IMR-90 (cell line): ENCODE results near the gene THRAP3. TPM values are rescaled to one million over a fixed set of nuclear protein-coding genes. Genes with fewer than 3 reads are reported as not detected.

Experiments used
- ATAC-seq: fragments of 200-7000 bp; cut with Tn5 transposase; 2 replicates; pipeline ENCODE4 v1.9.1; 2020; ENCODE audit warnings: low read depth, mild to moderate bottlenecking, moderate library complexity
- BruUV-seq: library from RNA; stranded (reverse); fragments of 400-500 nt; replicated peaks from 2 replicates; lab custom pipeline; 2021; lab: Mats Ljungman, UMichigan
- CTCF ChIA-PET: fragments of 300-600 bp; formaldehyde crosslinking; extraction: SDS; loops from one replicate; lab custom pipeline; 2021; ENCODE audit warnings: antibody characterized with exemption; lab: Yijun Ruan, JAX
- POLR2A ChIA-PET: fragments of 300-600 bp; sonication (Branson Sonifier 250); formaldehyde crosslinking; loops from one replicate; lab custom pipeline; 2022; ENCODE audit warnings: antibody characterized with exemption; ENCODE audit not compliant: unreplicated experiment; lab: Charles Lee
- DNase-seq: peaks from one replicate; pipeline ENCODE4 v3.0.0; 2013
- H2AFZ ChIP-seq: replicated peaks from 2 replicates; pipeline ENCODE3; 2013; ENCODE audit warnings: low read length, mild to moderate bottlenecking; ENCODE audit not compliant: poor library complexity
- H2AK5ac ChIP-seq: 2 replicates; pipeline ENCODE4 v1.6.1; 2013; ENCODE audit warnings: low read depth, low read length, inconsistent platforms
- H2AK9ac ChIP-seq: replicated peaks from 2 replicates; pipeline ENCODE3; 2013; ENCODE audit warnings: mild to moderate bottlenecking, low read depth, low read length, moderate library complexity; ENCODE audit not compliant: poor library complexity
- H2BK120ac ChIP-seq: 2 replicates; pipeline ENCODE4 v1.6.1; 2013; ENCODE audit warnings: low read depth, low read length, inconsistent platforms
- H2BK15ac ChIP-seq: 3 replicates; pipeline ENCODE4 v1.6.1; 2013; ENCODE audit warnings: low read depth, low read length, inconsistent platforms
- H2BK20ac ChIP-seq: 2 replicates; pipeline ENCODE4 v1.6.1; 2013; ENCODE audit warnings: low read depth, mild to moderate bottlenecking, inconsistent platforms, low read length, moderate library complexity
- H2BK5ac ChIP-seq: 2 replicates; pipeline ENCODE4 v1.6.1; 2013; ENCODE audit warnings: mild to moderate bottlenecking, low read depth, low read length, inconsistent platforms; ENCODE audit not compliant: poor library complexity, severe bottlenecking
- H3K14ac ChIP-seq: replicated peaks from 2 replicates; pipeline ENCODE4 v1.6.1; 2013; ENCODE audit warnings: low read depth, low read length, inconsistent platforms
- H3K18ac ChIP-seq: 2 replicates; pipeline ENCODE4 v1.6.1; 2013; ENCODE audit warnings: low read depth, low read length, control low read depth
- H3K23ac ChIP-seq: 2 replicates; pipeline ENCODE4 v1.6.1; 2013; ENCODE audit warnings: low read depth, low read length, inconsistent platforms
- H3K27ac ChIP-seq: 2 replicates; pipeline ENCODE4 v1.5.1; 2013; ENCODE audit warnings: mild to moderate bottlenecking, control low read depth, low read length; ENCODE audit not compliant: insufficient read depth
- H3K27me3 ChIP-seq: 2 replicates; pipeline ENCODE4 v1.6.1; 2013; ENCODE audit warnings: low read length; ENCODE audit not compliant: control insufficient read depth, insufficient read depth
- H3K36me3 ChIP-seq: 2 replicates; pipeline ENCODE4 v1.6.1; 2013; ENCODE audit warnings: low read length, mixed read lengths; ENCODE audit not compliant: control insufficient read depth, insufficient read depth
- H3K4ac ChIP-seq: 2 replicates; pipeline ENCODE4 v1.6.1; 2013; ENCODE audit warnings: low read depth, low read length, inconsistent platforms
- H3K4me1 ChIP-seq: 2 replicates; pipeline ENCODE4 v1.6.1; 2013; ENCODE audit warnings: low read length, mixed read lengths; ENCODE audit not compliant: control insufficient read depth, insufficient read depth
- H3K4me2 ChIP-seq: 2 replicates; pipeline ENCODE4 v1.6.1; 2013; ENCODE audit warnings: low read depth, mild to moderate bottlenecking, control low read depth, low read length, moderate library complexity
- H3K4me3 ChIP-seq: 2 replicates; pipeline ENCODE4 v1.5.1; 2013; ENCODE audit warnings: low read depth, mild to moderate bottlenecking, control low read depth, low read length, moderate library complexity; ENCODE audit not compliant: insufficient read depth
- H3K56ac ChIP-seq: 2 replicates; pipeline ENCODE4 v1.6.1; 2013; ENCODE audit warnings: low read length, inconsistent platforms; ENCODE audit not compliant: insufficient read depth; ENCODE audit errors: extremely low read depth
- H3K79me1 ChIP-seq, 2 experiments: 2 replicates each; pipeline ENCODE4 v1.6.1; 2013; ENCODE audit warnings: low read length in 2 of 2, inconsistent platforms in 1 of 2, low read depth in 1 of 2
- H3K9ac ChIP-seq: 2 replicates; pipeline ENCODE4 v1.6.1; 2013; ENCODE audit warnings: low read depth, low read length, control low read depth
- H3K9me1 ChIP-seq: 2 replicates; pipeline ENCODE4 v1.6.1; 2013; ENCODE audit warnings: low read length, inconsistent platforms; ENCODE audit not compliant: insufficient read depth
- H3K9me3 ChIP-seq: 2 replicates; pipeline ENCODE4 v1.6.1; 2013; ENCODE audit warnings: low read length; ENCODE audit not compliant: control insufficient read depth, insufficient read depth
- H4K20me1 ChIP-seq: 2 replicates; pipeline ENCODE4 v1.6.1; 2013; ENCODE audit warnings: low read length, inconsistent platforms; ENCODE audit not compliant: insufficient read depth
- H4K5ac ChIP-seq: 2 replicates; pipeline ENCODE4 v1.6.1; 2013; ENCODE audit warnings: mild to moderate bottlenecking, low read depth, low read length, control low read depth
- H4K8ac ChIP-seq, 2 experiments: 2 replicates each; pipeline ENCODE4 v1.6.1; 2013; ENCODE audit warnings: low read depth in 2 of 2, low read length in 2 of 2, control low read depth in 1 of 2, inconsistent platforms in 1 of 2
- H4K91ac ChIP-seq: 2 replicates; pipeline ENCODE4 v1.6.1; 2013; ENCODE audit warnings: low read depth, low read length, inconsistent platforms; ENCODE audit not compliant: insufficient read depth
- BHLHE40 ChIP-seq: fragments of 150-350 bp; IDR thresholded peaks from 2 replicates; pipeline ENCODE4 v1.6.1; 2016; ENCODE audit warnings: mild to moderate bottlenecking, low read depth, low read length
- CEBPB ChIP-seq: IDR thresholded peaks from 2 replicates; pipeline ENCODE4 v1.6.1; 2012; ENCODE audit warnings: low read depth, low read length, improper control_type of control experiment
- CHD1 ChIP-seq: IDR thresholded peaks from 2 replicates; pipeline ENCODE4 v1.6.1; 2012; ENCODE audit warnings: low read depth, low read length, improper control_type of control experiment
- ELK1 ChIP-seq: fragments of 150-350 bp; IDR thresholded peaks from 2 replicates; pipeline ENCODE4 v1.6.1; 2016; ENCODE audit warnings: low read depth, mild to moderate bottlenecking, low read length, moderate library complexity, borderline replicate concordance
- FOS ChIP-seq: fragments of 150-350 bp; IDR thresholded peaks from 2 replicates; pipeline ENCODE4 v1.6.1; 2016; ENCODE audit warnings: low read depth, low read length
- MAFK ChIP-seq: IDR thresholded peaks from 2 replicates; pipeline ENCODE4 v1.6.1; 2012; ENCODE audit warnings: low read depth, low read length, improper control_type of control experiment
- MAZ ChIP-seq: IDR thresholded peaks from 2 replicates; pipeline ENCODE4 v1.6.1; 2012; ENCODE audit warnings: low read depth, mild to moderate bottlenecking, low read length, improper control_type of control experiment, moderate library complexity, borderline replicate concordance
- MXI1 ChIP-seq: IDR thresholded peaks from 2 replicates; pipeline ENCODE4 v1.6.1; 2012; ENCODE audit warnings: low read depth, mild to moderate bottlenecking, low read length, moderate library complexity, borderline replicate concordance
- NFE2L2 ChIP-seq: fragments of 150-350 bp; IDR thresholded peaks from 2 replicates; pipeline ENCODE4 v1.6.1; 2016; ENCODE audit warnings: low read depth, mild to moderate bottlenecking, low read length
- POLR2A ChIP-seq: IDR thresholded peaks from 2 replicates; pipeline ENCODE4 v1.6.1; 2012; ENCODE audit warnings: mild to moderate bottlenecking, low read depth, low read length
- RAD21 ChIP-seq: IDR thresholded peaks from 2 replicates; pipeline ENCODE4 v1.6.1; 2012; ENCODE audit warnings: low read length, improper control_type of control experiment
- RCOR1 ChIP-seq: IDR thresholded peaks from 2 replicates; pipeline ENCODE4 v1.6.1; 2012; ENCODE audit warnings: mild to moderate bottlenecking, low read length, improper control_type of control experiment; ENCODE audit not compliant: insufficient replicate concordance
- RFX5 ChIP-seq: IDR thresholded peaks from 2 replicates; pipeline ENCODE4 v1.8.0; 2012; ENCODE audit warnings: low read depth, mild to moderate bottlenecking, low read length, moderate library complexity
- SMC3 ChIP-seq: fragments of 150-350 bp; IDR thresholded peaks from 2 replicates; pipeline ENCODE4 v1.6.1; 2016; ENCODE audit warnings: low read depth, mild to moderate bottlenecking, antibody characterized with exemption, low read length, moderate library complexity
- WGBS, 2 experiments: methylation state at CpG; one replicate each; pipeline versions ENCODE4 v1.1.5 to v1.1.7; 2013; ENCODE audit warnings: missing lambda C conversion rate in 2 of 2; ENCODE audit not compliant: insufficient read length in 1 of 2; ENCODE audit errors: extremely low coverage in 2 of 2; 5-methylcytosine and 5-hydroxymethylcytosine counted together
- dilution Hi-C: fragments of 300-500 bp; cut with HindIII; formaldehyde crosslinking; loops from one replicate; pipeline ENCODE4 v1.14.3; 2018; ENCODE audit warnings: low sequenced_read_pairs; ENCODE audit not compliant: unreplicated experiment
- in situ Hi-C: fragments of 300-500 bp; cut with MboI; formaldehyde crosslinking; loops from 3 replicates; pipeline ENCODE4 v1.14.3; 2019; ENCODE audit warnings: low sequenced_read_pairs, inconsistent platforms, mixed read lengths
- intact Hi-C: fragments of 100-400 bp; cut with micrococcal nuclease; formaldehyde crosslinking; loops from 2 replicates; pipeline ENCODE4 v1.10.0; 2022
- polyA plus RNA-seq, 3 experiments: library from polyadenylated mRNA; depleted of rRNA; stranded (reverse); fragments of >200 nt; gene quantifications; 2 replicates each; pipeline ENCODE4 v1.2.3, GENCODE V29; 2012; ENCODE audit warnings: low replicate concordance in 1 of 3
- total RNA-seq: library from RNA; depleted of rRNA; stranded (reverse); fragments of >200 nt; gene quantifications from 2 replicates; pipeline ENCODE4 v1.2.3, GENCODE V29; 2012
- TF ChIP-seq, protein P1 (sequence below): conservative IDR thresholded peaks from 2 replicates; pipeline ENCODE4 v1.5.1; 2012; ENCODE audit warnings: mild to moderate bottlenecking, low read depth, low read length, improper control_type of control experiment
- TF ChIP-seq, protein P2 (sequence below): fragments of 150-350 bp; IDR thresholded peaks from 2 replicates; pipeline ENCODE4 v1.6.1; 2017; ENCODE audit warnings: mild to moderate bottlenecking, antibody characterized with exemption, low read length, low read depth

Gene THRAP3
- total and polyA plus RNA-seq, 2 of the 4 experiments (the other 2 are of a cell fraction), result 60.6 to 66.5 TPM

DNA sequence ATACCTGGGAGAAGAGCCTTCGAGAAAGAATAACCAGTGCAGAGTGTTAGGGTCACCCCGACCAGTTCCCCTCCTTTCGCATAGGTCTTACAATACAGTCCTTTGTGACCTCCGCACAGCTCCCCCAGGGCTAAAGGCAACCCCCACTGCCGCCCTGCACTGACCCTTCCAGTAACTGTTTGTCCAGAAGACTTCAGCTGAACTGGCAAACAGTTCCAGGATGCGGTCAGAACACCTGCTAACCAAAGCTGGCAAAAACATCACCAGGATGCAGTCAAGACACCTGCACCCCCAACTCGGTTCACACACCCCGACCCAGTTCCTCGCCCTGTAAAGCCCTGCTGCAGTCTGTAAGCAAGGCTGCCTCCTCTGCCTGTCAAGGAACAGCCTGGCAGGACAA lies 105.6 kb downstream of the THRAP3 start:
- dilution Hi-C loops, result no loop called here
- intact Hi-C loops, result no loop called here

More for the DNA sequence above, 105.6 kb downstream of the THRAP3 start:
- Histone ChIP-seq H4K20me1 (no peaks in the 10 kb centered on the region), H2AK5ac (no peak overlapping the region), H2BK120ac (no peak overlapping the region), H4K5ac (no peak overlapping the region), H4K8ac (no peak overlapping the region), H3K4me2 (no peak overlapping the region), H3K36me3 (no peaks in the 10 kb centered on the region), H3K4ac (no peak overlapping the region), H3K4me1 (peaks cover 6% of the 10 kb centered on the region), H3K9ac (no peak overlapping the region), H4K91ac (no peak overlapping the region), H3K79me1 (peaks cover 0 to 33% of the 10 kb centered on the region in 2 experiments), H3K9me1 (peaks cover 16% of the 10 kb centered on the region), H2BK5ac (no peak overlapping the region), H3K27me3 (no peaks in the 10 kb centered on the region), H3K4me3 (no peak overlapping the region), H2BK20ac (no peak overlapping the region), H2AK9ac (no peak overlapping the region), H3K56ac (no peak overlapping the region), H2BK15ac (no peak overlapping the region), H3K9me3 (no peaks in the 10 kb centered on the region), H3K14ac (no peak overlapping the region), H2AFZ (no peak overlapping the region), H3K23ac (no peak overlapping the region), H3K27ac (no peak overlapping the region), H3K18ac (no peak overlapping the region)
- ChIA-PET CTCF (no interaction called here), POLR2A (no interaction called here)
- no TSS peak for BruUV-seq
- ATAC-seq (no peak), DNase-seq (no peak)
- in situ Hi-C loops, result no loop called here
- no peak for TF ChIP-seq MXI1
- TF ChIP-seq RCOR1, result no peak
- no peak for TF ChIP-seq CEBPB
- TF ChIP-seq POLR2A, result no peak
- TF ChIP-seq MAFK, result no peak
- no peak for TF ChIP-seq BHLHE40
- TF ChIP-seq, protein P1, sequence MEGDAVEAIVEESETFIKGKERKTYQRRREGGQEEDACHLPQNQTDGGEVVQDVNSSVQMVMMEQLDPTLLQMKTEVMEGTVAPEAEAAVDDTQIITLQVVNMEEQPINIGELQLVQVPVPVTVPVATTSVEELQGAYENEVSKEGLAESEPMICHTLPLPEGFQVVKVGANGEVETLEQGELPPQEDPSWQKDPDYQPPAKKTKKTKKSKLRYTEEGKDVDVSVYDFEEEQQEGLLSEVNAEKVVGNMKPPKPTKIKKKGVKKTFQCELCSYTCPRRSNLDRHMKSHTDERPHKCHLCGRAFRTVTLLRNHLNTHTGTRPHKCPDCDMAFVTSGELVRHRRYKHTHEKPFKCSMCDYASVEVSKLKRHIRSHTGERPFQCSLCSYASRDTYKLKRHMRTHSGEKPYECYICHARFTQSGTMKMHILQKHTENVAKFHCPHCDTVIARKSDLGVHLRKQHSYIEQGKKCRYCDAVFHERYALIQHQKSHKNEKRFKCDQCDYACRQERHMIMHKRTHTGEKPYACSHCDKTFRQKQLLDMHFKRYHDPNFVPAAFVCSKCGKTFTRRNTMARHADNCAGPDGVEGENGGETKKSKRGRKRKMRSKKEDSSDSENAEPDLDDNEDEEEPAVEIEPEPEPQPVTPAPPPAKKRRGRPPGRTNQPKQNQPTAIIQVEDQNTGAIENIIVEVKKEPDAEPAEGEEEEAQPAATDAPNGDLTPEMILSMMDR, result no peak
- no peak for TF ChIP-seq SMC3
- no peak for TF ChIP-seq CHD1
- TF ChIP-seq ELK1, result no peak
- no peak for TF ChIP-seq RFX5
- no peak for TF ChIP-seq MAZ
- TF ChIP-seq NFE2L2, result no peak
- no peak for TF ChIP-seq FOS
- TF ChIP-seq, protein P2, sequence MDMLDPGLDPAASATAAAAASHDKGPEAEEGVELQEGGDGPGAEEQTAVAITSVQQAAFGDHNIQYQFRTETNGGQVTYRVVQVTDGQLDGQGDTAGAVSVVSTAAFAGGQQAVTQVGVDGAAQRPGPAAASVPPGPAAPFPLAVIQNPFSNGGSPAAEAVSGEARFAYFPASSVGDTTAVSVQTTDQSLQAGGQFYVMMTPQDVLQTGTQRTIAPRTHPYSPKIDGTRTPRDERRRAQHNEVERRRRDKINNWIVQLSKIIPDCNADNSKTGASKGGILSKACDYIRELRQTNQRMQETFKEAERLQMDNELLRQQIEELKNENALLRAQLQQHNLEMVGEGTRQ, result no peak
- no peak for TF ChIP-seq RAD21
- 89% methylated on average over 3 of the region's 9 CpGs; no CpG with 5 or more reads in 1 of the 2 experiments for WGBS, 2 experiments
